Stomach (tissue), 4 donors: ENCODE results near the gene CSTF1.

Source experiments
- EP300 ChIP-seq: sonication (generic); formaldehyde crosslinking; IDR thresholded peaks from one replicate; pipeline ENCODE4 v1.6.1; 2017; ENCODE audit warnings: antibody characterized with exemption
- POLR2A ChIP-seq, 4 donors: fragments of 450-650 bp; IDR thresholded peaks; one replicate each; pipeline ENCODE4 v1.6.1; 2016; ENCODE audit warnings: antibody characterized with exemption in 4 of 4, control low read depth in 2 of 4, mild to moderate bottlenecking in 1 of 4, moderate library complexity in 1 of 4
- POLR2AphosphoS5 ChIP-seq, 3 donors: sonication (generic); formaldehyde crosslinking; IDR thresholded peaks; one replicate each; pipeline ENCODE4 v1.6.1; 2016; ENCODE audit warnings: antibody characterized with exemption in 3 of 3
- TF ChIP-seq, protein P1 (sequence below), 7 experiments: fragments of 450-650 bp in 4 of 7; fragments of 200-600 bp in 3 of 7; sonication (generic) in 3 of 7; IDR thresholded peaks; one replicate each; pipeline ENCODE4 v1.5.1; 2016 to 2019; ENCODE audit warnings: antibody characterized with exemption in 7 of 7, control low read depth in 2 of 7, mild to moderate bottlenecking in 1 of 7

- TF ChIP-seq, protein P1, sequence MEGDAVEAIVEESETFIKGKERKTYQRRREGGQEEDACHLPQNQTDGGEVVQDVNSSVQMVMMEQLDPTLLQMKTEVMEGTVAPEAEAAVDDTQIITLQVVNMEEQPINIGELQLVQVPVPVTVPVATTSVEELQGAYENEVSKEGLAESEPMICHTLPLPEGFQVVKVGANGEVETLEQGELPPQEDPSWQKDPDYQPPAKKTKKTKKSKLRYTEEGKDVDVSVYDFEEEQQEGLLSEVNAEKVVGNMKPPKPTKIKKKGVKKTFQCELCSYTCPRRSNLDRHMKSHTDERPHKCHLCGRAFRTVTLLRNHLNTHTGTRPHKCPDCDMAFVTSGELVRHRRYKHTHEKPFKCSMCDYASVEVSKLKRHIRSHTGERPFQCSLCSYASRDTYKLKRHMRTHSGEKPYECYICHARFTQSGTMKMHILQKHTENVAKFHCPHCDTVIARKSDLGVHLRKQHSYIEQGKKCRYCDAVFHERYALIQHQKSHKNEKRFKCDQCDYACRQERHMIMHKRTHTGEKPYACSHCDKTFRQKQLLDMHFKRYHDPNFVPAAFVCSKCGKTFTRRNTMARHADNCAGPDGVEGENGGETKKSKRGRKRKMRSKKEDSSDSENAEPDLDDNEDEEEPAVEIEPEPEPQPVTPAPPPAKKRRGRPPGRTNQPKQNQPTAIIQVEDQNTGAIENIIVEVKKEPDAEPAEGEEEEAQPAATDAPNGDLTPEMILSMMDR (IDR thresholded peaks at IDR 0.05) = no peak
- TF ChIP-seq POLR2A (IDR thresholded peaks at IDR 0.05) (no peak), EP300 (no peak), POLR2AphosphoS5 (IDR thresholded peaks at IDR 0.05) (no peak)
Observed at GRCh38 chr20:56406910-56407309, 14.5 kb downstream of the CSTF1 start.
